Measurements from ENCODE around the gene PCDHB12. TPM values are rescaled to one million over a fixed set of nuclear protein-coding genes. Genes with fewer than 3 reads are reported as not detected.
"Not testable (repeated sequence)": the region's sequence is repeated elsewhere in the genome, so short reads cannot be mapped to it uniquely, and the experiment has no call there.

Gene PCDHB12
- total RNA-seq = 1.3 TPM
- long read RNA-seq, partial matches to known transcripts = 0 of 1 reads
- long read RNA-seq, other reads (novel, unspliced or antisense) = 0 of 1 reads

GRCh38 chr5:141208478-141208877, at the start of gene PCDHB12:
Gene PCDHB12, plus strand, starts transcription at chr5:141208719. Its CDS starts 189 bp downstream, at chr5:141208908.
- DNase-seq (peak; percentile 35), ATAC-seq (no peak)
- intact Hi-C loops (cut with micrococcal nuclease) = no loop called here

GRCh38 chr5:141172381-141173204, 35.9 kb upstream of the PCDHB12 start, which contains the start of gene PCDHB7:
Gene PCDHB7, plus strand, starts transcription at chr5:141172644. Its CDS starts 192 bp downstream, at chr5:141172836.
- DNase-seq (no peak), ATAC-seq (no peak)
- intact Hi-C loops (cut with micrococcal nuclease) = no loop called here

- DNase-seq; ATAC-seq; intact Hi-C loops (cut with micrococcal nuclease): not testable (repeated sequence)
Measured at GRCh38 chr5:141174291-141175104, 34.0 kb upstream of the PCDHB12 start.

GRCh38 chr5:141175933-141176332, 32.6 kb upstream of the PCDHB12 start:
- intact Hi-C loops (cut with micrococcal nuclease) = no loop called here
- no peak for DNase-seq
- ATAC-seq = no peak

- intact Hi-C loops (cut with micrococcal nuclease); DNase-seq: not testable (repeated sequence)
- peak; percentile 57 for ATAC-seq
Measured at GRCh38 chr5:141177577-141178191, 30.8 kb upstream of the PCDHB12 start, which contains the start of gene PCDHB8. Gene PCDHB8, plus strand, starts transcription at chr5:141177790. Its CDS starts 245 bp downstream, at chr5:141178035.

- intact Hi-C loops (cut with micrococcal nuclease) = not testable (repeated sequence)
Measured at GRCh38 chr5:141179371-141179770, 29.1 kb upstream of the PCDHB12 start.

GRCh38 chr5:141179876-141180275, 28.6 kb upstream of the PCDHB12 start:
- ATAC-seq; intact Hi-C loops (cut with micrococcal nuclease); DNase-seq: not testable (repeated sequence)

More at GRCh38 chr5:141179371-141179770, 29.1 kb upstream of the PCDHB12 start:
- not testable (repeated sequence) for DNase-seq, ATAC-seq

- intact Hi-C loops (cut with micrococcal nuclease) = no loop called here
Measured at GRCh38 chr5:141180313-141180712, 28.2 kb upstream of the PCDHB12 start.

GRCh38 chr5:141182248-141182647, 26.3 kb upstream of the PCDHB12 start, which contains the start of gene PCDHB16:
Gene PCDHB16, plus strand, starts transcription at chr5:141182387. Its CDS starts 173 bp downstream, at chr5:141182560.
- peak; percentile 37 for DNase-seq
- intact Hi-C loops (cut with micrococcal nuclease) = no loop called here
- peak; percentile 54 for ATAC-seq

More at GRCh38 chr5:141180313-141180712, 28.2 kb upstream of the PCDHB12 start:
- DNase-seq (no peak), ATAC-seq (no peak)

- intact Hi-C loops (cut with micrococcal nuclease); DNase-seq; ATAC-seq: not testable (repeated sequence)
Measured at GRCh38 chr5:141184117-141184855, 24.2 kb upstream of the PCDHB12 start.

- intact Hi-C loops (cut with micrococcal nuclease) = no loop called here
Measured at GRCh38 chr5:141186897-141187512, 21.5 kb upstream of the PCDHB12 start, which contains the start of gene PCDHB9. Gene PCDHB9, plus strand, starts transcription at chr5:141187161. Its CDS starts 158 bp downstream, at chr5:141187319.

GRCh38 chr5:141188682-141189081, 19.8 kb upstream of the PCDHB12 start:
- DNase-seq; intact Hi-C loops (cut with micrococcal nuclease); ATAC-seq: not testable (repeated sequence)

More at GRCh38 chr5:141186897-141187512, 21.5 kb upstream of the PCDHB12 start, which contains the start of gene PCDHB9:
- no peak for ATAC-seq
- DNase-seq = no peak

GRCh38 chr5:141189131-141189530, 19.4 kb upstream of the PCDHB12 start:
- intact Hi-C loops (cut with micrococcal nuclease); ATAC-seq; DNase-seq: not testable (repeated sequence)

- ATAC-seq = no peak
- DNase-seq = no peak
- intact Hi-C loops (cut with micrococcal nuclease) = no loop called here
Measured at GRCh38 chr5:141192110-141192725, 16.3 kb upstream of the PCDHB12 start, which contains the start of gene PCDHB10. Gene PCDHB10, plus strand, starts transcription at chr5:141192353. Its CDS starts 200 bp downstream, at chr5:141192553.

- ATAC-seq; intact Hi-C loops (cut with micrococcal nuclease); DNase-seq: not testable (repeated sequence)
Measured at GRCh38 chr5:141194332-141194731, 14.2 kb upstream of the PCDHB12 start.

- intact Hi-C loops (cut with micrococcal nuclease) = no loop called here
- no peak for DNase-seq
- ATAC-seq = no peak
Measured at GRCh38 chr5:141196363-141196762, 12.2 kb upstream of the PCDHB12 start.

All from left ventricle myocardium superior (tissue), 1 donor.